NCI-H1105 (cell line): ENCODE measurements around the gene DUSP2.
A peak's percentile ranks its signal among the peaks of the same experiment; 100 is the strongest.

ENCODE experiments used
- DNase-seq: peaks from one replicate; lab custom pipeline; 2025; lab: John Stamatoyannopoulos, UW

DUSP2 gene

GRCh38 chr2:96145036-96145847 lies at the start of gene DUSP2:
Gene DUSP2 (minus strand): TSS chr2:96145440. CDS start chr2:96145354, 86 bp downstream.
- peak; percentile 59 for DNase-seq

- DNase-seq: no peak
Measured at GRCh38 chr2:96191937-96192670, 46.9 kb upstream of the DUSP2 start.

- no peak for DNase-seq
Measured at GRCh38 chr2:96188821-96189526, 43.7 kb upstream of the DUSP2 start.

- no peak for DNase-seq
Measured at GRCh38 chr2:96186562-96186961, 41.3 kb upstream of the DUSP2 start.

GRCh38 chr2:96185516-96185915 lies 40.3 kb upstream of the DUSP2 start:
- DNase-seq: no peak

GRCh38 chr2:96184989-96185388 lies 39.7 kb upstream of the DUSP2 start:
- DNase-seq: no peak

- DNase-seq: no peak
Measured at GRCh38 chr2:96184188-96184587, 38.9 kb upstream of the DUSP2 start.

- no peak for DNase-seq
Measured at GRCh38 chr2:96181529-96181928, 36.3 kb upstream of the DUSP2 start.

GRCh38 chr2:96180521-96180920 lies 35.3 kb upstream of the DUSP2 start:
- no peak for DNase-seq

- DNase-seq: no peak
Measured at GRCh38 chr2:96180002-96180401, 34.8 kb upstream of the DUSP2 start.

- no peak for DNase-seq
Measured at GRCh38 chr2:96176661-96177060, 31.4 kb upstream of the DUSP2 start.

- DNase-seq: no peak
Measured at GRCh38 chr2:96175951-96176350, 30.7 kb upstream of the DUSP2 start.

- peak; percentile 51 for DNase-seq
Measured at GRCh38 chr2:96174251-96175144, 29.3 kb upstream of the DUSP2 start.

GRCh38 chr2:96171831-96172230 lies 26.6 kb upstream of the DUSP2 start:
- no peak for DNase-seq

GRCh38 chr2:96170626-96171025 lies 25.4 kb upstream of the DUSP2 start:
- DNase-seq: no peak

- DNase-seq: no peak
Measured at GRCh38 chr2:96169868-96170507, 24.7 kb upstream of the DUSP2 start.

- peak; percentile 32 for DNase-seq
Measured at GRCh38 chr2:96167407-96168013, 22.3 kb upstream of the DUSP2 start.

GRCh38 chr2:96164459-96165184 lies 19.4 kb upstream of the DUSP2 start:
- no peak for DNase-seq

GRCh38 chr2:96163768-96164429 lies 18.7 kb upstream of the DUSP2 start:
- DNase-seq: no peak

- DNase-seq: no peak
Measured at GRCh38 chr2:96163415-96163767, 18.2 kb upstream of the DUSP2 start.
